Smooth muscle cell (in vitro differentiated cells): Measurements from ENCODE around the gene C10orf88. TPM values are rescaled to one million over a fixed set of nuclear protein-coding genes. Genes with fewer than 3 reads are reported as not detected.

Experiments
- DNase-seq: peaks from one replicate; lab custom pipeline; 2025; ENCODE audit not compliant: unreplicated experiment; lab: John Stamatoyannopoulos, UW
- H2AFZ ChIP-seq: fragments of 200-600 bp; sonication (generic); 2 replicates; pipeline ENCODE4 v1.6.0; 2016; ENCODE audit warnings: antibody characterized with exemption, low read depth, mild to moderate bottlenecking
- H3F3A ChIP-seq: fragments of 200-600 bp; sonication (generic); 2 replicates; pipeline ENCODE4 v1.6.0; 2017; ENCODE audit warnings: antibody characterized with exemption, low read depth
- H3K27ac ChIP-seq: fragments of 200-600 bp; sonication (generic); 2 replicates; pipeline ENCODE4 v1.5.1; 2016; ENCODE audit warnings: low read depth, mild to moderate bottlenecking
- H3K27me3 ChIP-seq: fragments of 200-600 bp; sonication (generic); 2 replicates; pipeline ENCODE4 v1.6.1; 2016; ENCODE audit warnings: low read depth, mild to moderate bottlenecking
- H3K36me3 ChIP-seq: fragments of 200-600 bp; sonication (generic); 2 replicates; pipeline ENCODE4 v1.5.1; 2016; ENCODE audit warnings: low read depth
- H3K4me1 ChIP-seq: fragments of 200-600 bp; sonication (generic); 2 replicates; pipeline ENCODE4 v1.5.1; 2016; ENCODE audit warnings: low read depth
- H3K4me2 ChIP-seq: fragments of 200-600 bp; sonication (generic); 2 replicates; pipeline ENCODE4 v1.6.0; 2016; ENCODE audit warnings: mild to moderate bottlenecking
- H3K4me3 ChIP-seq: fragments of 200-600 bp; sonication (generic); 2 replicates; pipeline ENCODE4 v1.5.1; 2016; ENCODE audit warnings: mild to moderate bottlenecking
- H3K79me2 ChIP-seq: fragments of 200-600 bp; sonication (generic); 2 replicates; pipeline ENCODE4 v1.6.0; 2016; ENCODE audit warnings: low read depth, mild to moderate bottlenecking
- H3K9ac ChIP-seq: fragments of 200-600 bp; sonication (generic); 2 replicates; pipeline ENCODE4 v1.6.0; 2016; ENCODE audit warnings: low read depth
- H3K9me3 ChIP-seq: fragments of 200-600 bp; sonication (generic); replicated peaks from 2 replicates; pipeline ENCODE4 v1.5.1; 2016; ENCODE audit warnings: low read depth
- H4K20me1 ChIP-seq: fragments of 200-600 bp; sonication (generic); 2 replicates; pipeline ENCODE4 v1.6.0; 2016; ENCODE audit warnings: low read depth
- WGBS: methylation state at CpG from one replicate; pipeline ENCODE4 v1.1.7; 2016; ENCODE audit warnings: low lambda C conversion rate; 5-methylcytosine and 5-hydroxymethylcytosine counted together
- polyA plus RNA-seq: library from polyadenylated mRNA; unstranded; fragments of >200 nt; fragmentation: Nextera tagmentation; extraction: Ambion mirVana; gene quantifications from 2 replicates; pipeline ENCODE4 v1.2.1, GENCODE V29; 2016
- total RNA-seq: library from RNA; depleted of rRNA; stranded (reverse); fragments of >200 nt; gene quantifications from 2 replicates; pipeline ENCODE4 v1.2.3, GENCODE V29; 2014
- TF ChIP-seq, protein P1 (sequence below): fragments of 200-600 bp; sonication (generic); IDR thresholded peaks from 2 replicates; pipeline ENCODE4 v1.5.1; 2017; ENCODE audit warnings: borderline replicate concordance, mild to moderate bottlenecking, antibody characterized with exemption; ENCODE audit not compliant: insufficient read depth, poor library complexity, severe bottlenecking

Gene C10orf88, protein sequence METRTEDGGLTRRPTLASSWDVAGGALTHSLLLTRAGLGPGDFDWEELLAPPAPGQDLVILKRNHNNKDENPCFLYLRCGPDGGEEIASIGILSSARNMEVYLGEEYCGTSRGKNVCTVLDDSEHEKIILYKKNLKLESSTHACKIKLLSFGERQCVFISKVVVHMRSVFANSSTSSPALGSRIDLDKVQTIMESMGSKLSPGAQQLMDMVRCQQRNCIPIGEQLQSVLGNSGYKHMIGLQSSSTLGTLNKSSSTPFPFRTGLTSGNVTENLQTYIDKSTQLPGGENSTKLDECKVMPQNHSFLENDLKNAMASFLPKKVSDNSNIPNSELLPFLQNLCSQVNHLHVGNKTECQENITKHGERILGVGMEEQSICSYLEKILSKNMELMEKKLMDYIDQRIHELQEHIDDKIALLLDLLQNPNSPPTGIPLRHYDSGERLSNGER
- 12.6 and 15.3 TPM in 2 replicates for total RNA-seq
- polyA plus RNA-seq, result 9.9 and 12.0 TPM in 2 replicates

DNA sequence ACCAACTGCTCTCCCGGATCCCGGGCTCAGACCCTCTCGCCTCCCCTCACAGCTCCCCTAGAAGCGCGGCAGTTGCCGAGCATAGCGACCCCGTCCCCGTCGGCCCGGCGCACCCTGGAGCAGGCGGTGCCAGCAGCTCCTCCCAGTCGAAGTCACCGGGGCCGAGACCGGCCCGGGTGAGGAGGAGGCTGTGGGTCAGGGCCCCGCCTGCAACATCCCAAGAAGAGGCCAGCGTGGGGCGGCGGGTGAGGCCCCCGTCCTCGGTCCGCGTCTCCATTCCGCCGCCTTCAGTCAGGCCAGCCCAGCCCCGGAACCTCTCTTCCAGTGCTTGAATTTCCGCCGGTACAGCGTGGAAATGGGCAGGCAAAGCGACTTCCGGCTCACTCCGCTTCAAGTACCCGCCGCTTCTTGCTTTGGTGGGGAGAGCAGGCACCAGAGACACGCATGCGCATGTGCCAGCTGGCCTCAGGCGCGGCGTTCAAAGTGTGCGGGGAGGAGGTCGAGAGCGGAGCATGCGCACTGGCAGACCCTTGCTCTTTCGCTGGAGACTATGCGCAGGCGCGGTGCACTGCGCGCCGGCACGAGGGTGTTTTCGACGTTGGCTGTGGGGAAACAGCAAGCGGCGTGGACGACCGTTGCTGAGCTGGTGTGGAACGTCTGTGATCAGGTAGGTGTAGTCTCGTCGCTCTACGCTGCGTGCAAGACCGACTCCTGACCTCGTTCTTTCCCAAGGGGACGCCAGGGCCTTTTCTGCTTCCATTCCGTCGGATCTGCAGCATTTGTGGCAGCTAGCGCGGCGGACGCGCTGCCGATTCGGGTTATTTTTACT is at the start of gene C10orf88:
TSS of gene C10orf88 (minus strand) at position 326 of the 829 bp plus-strand sequence. CDS start at position 277, 49 bp downstream.
- Histone ChIP-seq H3K27ac (peak within 1 kb of the TSS; percentile 45), H3K36me3 (no peaks in the 10 kb centered on the region), H3K4me3 (peak within 1 kb of the TSS; percentile 85), H3K27me3 (no peaks in the 10 kb centered on the region), H3K9me3 (no peaks in the 10 kb centered on the region), H3K9ac (peak within 1 kb of the TSS; percentile 65), H2AFZ (peak within 1 kb of the TSS; percentile 89), H4K20me1 (no peaks in the 10 kb centered on the region), H3K4me1 (peaks cover 10% of the 10 kb centered on the region), H3K79me2 (peaks cover 16% of the 10 kb centered on the region), H3K4me2 (peak within 1 kb of the TSS; percentile 94), H3F3A (no peaks in the 10 kb centered on the region)
- DNase-seq, result peak; percentile 85
- TF ChIP-seq, protein P1, sequence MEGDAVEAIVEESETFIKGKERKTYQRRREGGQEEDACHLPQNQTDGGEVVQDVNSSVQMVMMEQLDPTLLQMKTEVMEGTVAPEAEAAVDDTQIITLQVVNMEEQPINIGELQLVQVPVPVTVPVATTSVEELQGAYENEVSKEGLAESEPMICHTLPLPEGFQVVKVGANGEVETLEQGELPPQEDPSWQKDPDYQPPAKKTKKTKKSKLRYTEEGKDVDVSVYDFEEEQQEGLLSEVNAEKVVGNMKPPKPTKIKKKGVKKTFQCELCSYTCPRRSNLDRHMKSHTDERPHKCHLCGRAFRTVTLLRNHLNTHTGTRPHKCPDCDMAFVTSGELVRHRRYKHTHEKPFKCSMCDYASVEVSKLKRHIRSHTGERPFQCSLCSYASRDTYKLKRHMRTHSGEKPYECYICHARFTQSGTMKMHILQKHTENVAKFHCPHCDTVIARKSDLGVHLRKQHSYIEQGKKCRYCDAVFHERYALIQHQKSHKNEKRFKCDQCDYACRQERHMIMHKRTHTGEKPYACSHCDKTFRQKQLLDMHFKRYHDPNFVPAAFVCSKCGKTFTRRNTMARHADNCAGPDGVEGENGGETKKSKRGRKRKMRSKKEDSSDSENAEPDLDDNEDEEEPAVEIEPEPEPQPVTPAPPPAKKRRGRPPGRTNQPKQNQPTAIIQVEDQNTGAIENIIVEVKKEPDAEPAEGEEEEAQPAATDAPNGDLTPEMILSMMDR, result no peak
- WGBS, result 9% methylated on average over 73 of the region's 77 CpGs

DNA sequence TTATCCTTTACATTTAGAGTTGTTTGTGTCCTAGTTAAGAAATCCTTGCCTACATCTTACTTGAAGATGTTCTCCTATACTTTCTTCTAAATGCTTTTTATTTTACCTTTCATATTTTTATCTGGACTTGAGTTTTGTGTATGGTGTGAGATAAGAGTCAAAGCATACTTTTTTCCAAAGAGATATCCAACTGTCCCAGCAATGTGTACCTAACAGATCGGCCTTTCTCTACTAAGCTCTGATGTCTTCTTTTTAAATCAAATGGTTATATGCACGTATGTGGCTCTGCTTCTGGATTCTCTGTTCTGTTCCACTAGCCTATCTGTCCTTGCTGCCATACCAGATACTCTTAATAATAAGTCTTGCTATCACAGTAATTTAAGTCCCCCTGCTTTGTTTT is 47.3 kb upstream of the C10orf88 start:
- no peaks in the 10 kb centered on the region for H3K4me1 ChIP-seq
- no peak overlapping the region for H3K9ac ChIP-seq
- H3K9me3 ChIP-seq, result no peaks in the 10 kb centered on the region
- H4K20me1 ChIP-seq, result peaks cover 96% of the 10 kb centered on the region
- H3F3A ChIP-seq, result no peaks in the 10 kb centered on the region
- peaks cover 60% of the 10 kb centered on the region for H3K79me2 ChIP-seq
- H3K27ac ChIP-seq, result no peak overlapping the region
- no peak overlapping the region for H3K4me3 ChIP-seq
- H3K27me3 ChIP-seq, result no peaks in the 10 kb centered on the region
- WGBS, result 98% methylated on average over 2 of the region's 2 CpGs
- no peak overlapping the region for H2AFZ ChIP-seq
- no peaks in the 10 kb centered on the region for H3K36me3 ChIP-seq
- TF ChIP-seq, protein P1, result no peak
- no peak overlapping the region for H3K4me2 ChIP-seq
- DNase-seq, result no peak

DNA sequence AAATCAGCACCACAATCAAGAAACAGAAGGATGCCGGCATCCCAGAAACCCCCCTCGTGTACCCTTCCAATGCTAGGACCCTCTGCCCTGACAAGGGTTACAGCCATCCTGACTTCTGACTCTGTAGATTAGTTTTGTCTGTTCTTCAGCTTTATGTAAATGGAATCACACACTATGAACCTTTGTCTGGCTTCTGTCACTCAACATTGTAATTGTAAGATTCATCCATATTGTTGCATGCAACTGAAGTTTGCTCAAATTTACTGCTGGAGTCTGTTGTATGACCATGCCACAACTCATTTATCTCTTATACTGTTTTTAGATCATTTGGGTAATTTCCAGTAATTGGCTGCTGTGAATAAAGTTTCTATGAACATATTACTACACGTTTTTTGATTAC is 46.1 kb upstream of the C10orf88 start:
- H4K20me1 ChIP-seq, result peaks cover 86% of the 10 kb centered on the region
- H3K27ac ChIP-seq, result no peak overlapping the region
- no peaks in the 10 kb centered on the region for H3K36me3 ChIP-seq
- H3K79me2 ChIP-seq, result peaks cover 48% of the 10 kb centered on the region
- H2AFZ ChIP-seq, result no peak overlapping the region
- WGBS, result 92% methylated on average over 3 of the region's 3 CpGs
- H3K4me1 ChIP-seq, result no peaks in the 10 kb centered on the region
- no peak for DNase-seq
- no peak overlapping the region for H3K9ac ChIP-seq
- H3K4me2 ChIP-seq, result no peak overlapping the region
- H3K4me3 ChIP-seq, result no peak overlapping the region
- no peaks in the 10 kb centered on the region for H3F3A ChIP-seq
- no peaks in the 10 kb centered on the region for H3K9me3 ChIP-seq
- TF ChIP-seq, protein P1, result no peak
- H3K27me3 ChIP-seq, result no peaks in the 10 kb centered on the region
